ENCODE results near the gene CHST11.

The CHST11 gene

GRCh38 chr12:104775731-104776231 is 319.0 kb downstream of the CHST11 start:
- Histone ChIP-seq H3K4me3 (ENCODE audit: low read length in 2 of 2) (no peak overlapping the region), H3K9ac (ENCODE audit: low read length in 2 of 2) (no peak overlapping the region), H3K27ac (ENCODE audit: low read length) (no peak overlapping the region), H3K36me3 (ENCODE audit: control insufficient read depth in 2 of 2, insufficient read depth in 2 of 2, low read length in 2 of 2) (no peaks in the 10 kb centered on the region), H3K9me3 (ENCODE audit: control insufficient read depth in 2 of 2, low read length in 2 of 2) (no peaks in the 10 kb centered on the region), H3K4me1 (ENCODE audit: control insufficient read depth, insufficient read depth, low read length) (no peaks in the 10 kb centered on the region), H3K27me3 (ENCODE audit: control insufficient read depth in 1 of 2, insufficient read depth in 2 of 2, low read length in 2 of 2) (no peaks in the 10 kb centered on the region)

- Histone ChIP-seq H3K36me3 (ENCODE audit: control insufficient read depth in 2 of 2, insufficient read depth in 2 of 2, low read length in 2 of 2) (no peaks in the 10 kb centered on the region), H3K27me3 (ENCODE audit: control insufficient read depth in 1 of 2, insufficient read depth in 2 of 2, low read length in 2 of 2) (no peaks in the 10 kb centered on the region), H3K27ac (ENCODE audit: low read length) (no peak overlapping the region), H3K9ac (ENCODE audit: low read length in 2 of 2) (no peak overlapping the region), H3K9me3 (ENCODE audit: control insufficient read depth in 2 of 2, low read length in 2 of 2) (no peaks in the 10 kb centered on the region), H3K4me3 (ENCODE audit: low read length in 2 of 2) (no peak overlapping the region), H3K4me1 (ENCODE audit: control insufficient read depth, insufficient read depth, low read length) (no peaks in the 10 kb centered on the region)
Measured at GRCh38 chr12:104779134-104779533, 322.4 kb downstream of the CHST11 start.

GRCh38 chr12:104782296-104782695 is 325.5 kb downstream of the CHST11 start:
- no peaks in the 10 kb centered on the region for H3K27me3 ChIP-seq (ENCODE audit: control insufficient read depth in 1 of 2, insufficient read depth in 2 of 2, low read length in 2 of 2)
- H3K27ac ChIP-seq (ENCODE audit: low read length) = no peak overlapping the region
- H3K9me3 ChIP-seq (ENCODE audit: control insufficient read depth in 2 of 2, low read length in 2 of 2) = no peaks in the 10 kb centered on the region
- H3K4me3 ChIP-seq (ENCODE audit: low read length in 2 of 2) = no peak overlapping the region
- no peaks in the 10 kb centered on the region for H3K4me1 ChIP-seq (ENCODE audit: control insufficient read depth, insufficient read depth, low read length)
- H3K9ac ChIP-seq (ENCODE audit: low read length in 2 of 2) = no peak overlapping the region
- no peaks in the 10 kb centered on the region for H3K36me3 ChIP-seq (ENCODE audit: control insufficient read depth in 2 of 2, insufficient read depth in 2 of 2, low read length in 2 of 2)

- H3K9me3 ChIP-seq (ENCODE audit: control insufficient read depth in 2 of 2, low read length in 2 of 2) = no peaks in the 10 kb centered on the region
- H3K9ac ChIP-seq (ENCODE audit: low read length in 2 of 2) = no peak overlapping the region
- no peaks in the 10 kb centered on the region for H3K27me3 ChIP-seq (ENCODE audit: control insufficient read depth in 1 of 2, insufficient read depth in 2 of 2, low read length in 2 of 2)
- no peak overlapping the region for H3K4me3 ChIP-seq (ENCODE audit: low read length in 2 of 2)
- H3K36me3 ChIP-seq (ENCODE audit: control insufficient read depth in 2 of 2, insufficient read depth in 2 of 2, low read length in 2 of 2) = no peaks in the 10 kb centered on the region
- no peak overlapping the region for H3K27ac ChIP-seq (ENCODE audit: low read length)
- no peaks in the 10 kb centered on the region for H3K4me1 ChIP-seq (ENCODE audit: control insufficient read depth, insufficient read depth, low read length)
Measured at GRCh38 chr12:104784592-104784991, 327.8 kb downstream of the CHST11 start.

GRCh38 chr12:104785886-104786285 is 329.1 kb downstream of the CHST11 start:
- Histone ChIP-seq H3K9me3 (ENCODE audit: control insufficient read depth in 2 of 2, low read length in 2 of 2) (no peaks in the 10 kb centered on the region), H3K9ac (ENCODE audit: low read length in 2 of 2) (no peak overlapping the region), H3K27me3 (ENCODE audit: control insufficient read depth in 1 of 2, insufficient read depth in 2 of 2, low read length in 2 of 2) (no peaks in the 10 kb centered on the region), H3K27ac (ENCODE audit: low read length) (no peak overlapping the region), H3K4me1 (ENCODE audit: control insufficient read depth, insufficient read depth, low read length) (peaks cover 3% of the 10 kb centered on the region), H3K4me3 (ENCODE audit: low read length in 2 of 2) (no peak overlapping the region), H3K36me3 (ENCODE audit: control insufficient read depth in 2 of 2, insufficient read depth in 2 of 2, low read length in 2 of 2) (no peaks in the 10 kb centered on the region)

- no peak overlapping the region for H3K27ac ChIP-seq (ENCODE audit: low read length)
- no peaks in the 10 kb centered on the region for H3K27me3 ChIP-seq (ENCODE audit: control insufficient read depth in 1 of 2, insufficient read depth in 2 of 2, low read length in 2 of 2)
- no peaks in the 10 kb centered on the region for H3K36me3 ChIP-seq (ENCODE audit: control insufficient read depth in 2 of 2, insufficient read depth in 2 of 2, low read length in 2 of 2)
- peaks cover 3% of the 10 kb centered on the region for H3K4me1 ChIP-seq (ENCODE audit: control insufficient read depth, insufficient read depth, low read length)
- no peaks in the 10 kb centered on the region for H3K9me3 ChIP-seq (ENCODE audit: control insufficient read depth in 2 of 2, low read length in 2 of 2)
- H3K4me3 ChIP-seq (ENCODE audit: low read length in 2 of 2) = no peak overlapping the region
- H3K9ac ChIP-seq (ENCODE audit: low read length in 2 of 2) = no peak overlapping the region
Measured at GRCh38 chr12:104786352-104786751, 329.6 kb downstream of the CHST11 start.

GRCh38 chr12:104788840-104789271 is 332.1 kb downstream of the CHST11 start:
- Histone ChIP-seq H3K27me3 (ENCODE audit: control insufficient read depth in 1 of 2, insufficient read depth in 2 of 2, low read length in 2 of 2) (no peaks in the 10 kb centered on the region), H3K4me3 (ENCODE audit: low read length in 2 of 2) (no peak overlapping the region), H3K27ac (ENCODE audit: low read length) (no peak overlapping the region), H3K9ac (ENCODE audit: low read length in 2 of 2) (no peak overlapping the region), H3K36me3 (ENCODE audit: control insufficient read depth in 2 of 2, insufficient read depth in 2 of 2, low read length in 2 of 2) (no peaks in the 10 kb centered on the region), H3K9me3 (ENCODE audit: control insufficient read depth in 2 of 2, low read length in 2 of 2) (no peaks in the 10 kb centered on the region), H3K4me1 (ENCODE audit: control insufficient read depth, insufficient read depth, low read length) (peaks cover 10% of the 10 kb centered on the region)

DNA sequence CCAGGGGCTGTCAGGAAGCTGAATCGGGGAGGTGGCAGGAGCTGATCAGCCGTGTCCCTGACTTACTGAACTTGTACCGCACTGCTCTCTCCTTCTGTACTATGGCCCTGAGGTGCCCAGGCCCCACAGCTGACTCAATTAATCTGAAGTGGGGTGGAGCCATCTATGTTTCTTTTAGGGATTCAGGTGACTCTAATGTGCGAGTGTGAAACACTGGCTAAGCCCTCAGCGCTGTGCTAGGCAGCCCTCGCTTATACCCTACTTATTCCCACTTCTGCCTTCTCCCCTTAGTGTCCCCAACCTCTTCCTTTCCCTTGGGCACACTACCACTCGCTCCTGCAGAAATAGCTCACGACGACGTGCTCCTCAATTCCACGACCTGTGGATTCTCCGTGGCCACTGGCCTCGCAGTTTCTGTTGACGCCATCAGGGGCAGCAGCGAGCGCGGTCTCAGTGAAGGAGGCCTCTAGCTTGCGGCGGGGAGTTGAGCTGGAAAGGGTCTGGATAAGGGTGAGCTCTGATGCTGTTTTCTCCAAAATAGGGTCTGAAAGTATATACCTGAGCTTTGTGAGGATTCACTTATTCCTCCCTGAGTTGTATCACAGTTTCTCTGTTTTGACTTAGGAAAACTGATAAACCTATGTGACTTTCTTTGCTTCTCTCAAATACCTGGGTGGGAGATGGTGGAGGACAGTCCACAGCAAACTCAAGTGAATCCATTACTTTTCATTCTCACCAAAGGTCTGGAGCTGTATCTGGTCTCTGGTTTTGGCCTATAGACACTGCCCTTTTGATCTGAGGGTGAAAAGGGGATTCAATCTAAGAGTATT is 333.8 kb downstream of the CHST11 start:
- H3K9me3 ChIP-seq (ENCODE audit: control insufficient read depth in 2 of 2, low read length in 2 of 2) = no peaks in the 10 kb centered on the region
- no peaks in the 10 kb centered on the region for H3K36me3 ChIP-seq (ENCODE audit: control insufficient read depth in 2 of 2, insufficient read depth in 2 of 2, low read length in 2 of 2)
- no peak overlapping the region for H3K4me3 ChIP-seq (ENCODE audit: low read length in 2 of 2)
- no peak overlapping the region for H3K27ac ChIP-seq (ENCODE audit: low read length)
- peaks cover 11% of the 10 kb centered on the region for H3K4me1 ChIP-seq (ENCODE audit: control insufficient read depth, insufficient read depth, low read length)
- H3K27me3 ChIP-seq (ENCODE audit: control insufficient read depth in 1 of 2, insufficient read depth in 2 of 2, low read length in 2 of 2) = no peaks in the 10 kb centered on the region
- H3K9ac ChIP-seq (ENCODE audit: low read length in 2 of 2) = no peak overlapping the region

DNA sequence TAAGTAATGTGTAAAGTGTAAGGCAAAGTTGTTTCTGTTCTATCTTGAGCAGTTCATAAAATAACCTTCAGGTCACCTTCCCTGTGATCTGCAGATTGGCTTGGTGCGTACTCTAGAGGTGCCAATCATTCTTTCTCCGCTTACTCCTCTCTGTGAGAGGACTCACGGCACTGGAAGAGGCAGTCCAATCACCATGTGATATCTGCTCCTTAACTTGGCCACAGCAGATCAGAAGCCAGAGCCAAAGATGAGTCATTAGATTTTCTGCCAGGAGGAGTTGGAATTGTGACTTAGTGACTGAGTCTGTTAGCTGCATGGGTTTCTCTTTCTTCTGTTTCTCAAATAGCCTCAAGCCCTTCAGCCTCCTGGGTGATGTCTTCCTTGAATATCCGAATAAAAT is 335.8 kb downstream of the CHST11 start:
- no peaks in the 10 kb centered on the region for H3K36me3 ChIP-seq (ENCODE audit: control insufficient read depth in 2 of 2, insufficient read depth in 2 of 2, low read length in 2 of 2)
- peaks cover 14% of the 10 kb centered on the region for H3K4me1 ChIP-seq (ENCODE audit: control insufficient read depth, insufficient read depth, low read length)
- H3K4me3 ChIP-seq (ENCODE audit: low read length in 2 of 2) = peak overlapping the region; percentile 2 to 56
- peak overlapping the region; percentile 20 for H3K27ac ChIP-seq (ENCODE audit: low read length)
- H3K27me3 ChIP-seq (ENCODE audit: control insufficient read depth in 1 of 2, insufficient read depth in 2 of 2, low read length in 2 of 2) = no peaks in the 10 kb centered on the region
- H3K9ac ChIP-seq (ENCODE audit: low read length in 2 of 2) = no peak overlapping the region
- H3K9me3 ChIP-seq (ENCODE audit: control insufficient read depth in 2 of 2, low read length in 2 of 2) = no peaks in the 10 kb centered on the region

DNA sequence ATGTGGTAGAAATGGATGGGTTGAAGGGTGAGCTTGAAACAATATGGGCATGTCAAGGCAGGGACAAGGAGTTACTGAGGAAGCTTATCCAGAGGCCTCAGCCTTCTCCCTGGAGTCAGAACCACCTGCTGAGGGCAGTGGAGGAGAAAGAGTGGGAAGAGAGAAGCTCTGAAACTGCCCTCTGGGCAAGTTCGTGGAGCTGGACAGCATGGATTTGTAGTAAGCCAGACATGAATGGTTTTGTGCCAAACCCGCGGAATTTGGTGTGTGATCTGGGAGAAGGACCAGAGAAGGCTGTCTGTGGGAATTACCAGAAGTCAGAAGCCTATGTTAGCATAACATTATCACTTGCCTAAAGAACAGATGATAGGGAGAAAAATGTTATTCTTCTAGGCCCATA is 336.5 kb downstream of the CHST11 start:
- H3K27ac ChIP-seq (ENCODE audit: low read length) = peak overlapping the region; percentile 20
- H3K4me1 ChIP-seq (ENCODE audit: control insufficient read depth, insufficient read depth, low read length) = peaks cover 14% of the 10 kb centered on the region
- no peaks in the 10 kb centered on the region for H3K27me3 ChIP-seq (ENCODE audit: control insufficient read depth in 1 of 2, insufficient read depth in 2 of 2, low read length in 2 of 2)
- no peak overlapping the region for H3K9ac ChIP-seq (ENCODE audit: low read length in 2 of 2)
- no peak overlapping the region for H3K4me3 ChIP-seq (ENCODE audit: low read length in 2 of 2)
- no peaks in the 10 kb centered on the region for H3K36me3 ChIP-seq (ENCODE audit: control insufficient read depth in 2 of 2, insufficient read depth in 2 of 2, low read length in 2 of 2)
- no peaks in the 10 kb centered on the region for H3K9me3 ChIP-seq (ENCODE audit: control insufficient read depth in 2 of 2, low read length in 2 of 2)

DNA sequence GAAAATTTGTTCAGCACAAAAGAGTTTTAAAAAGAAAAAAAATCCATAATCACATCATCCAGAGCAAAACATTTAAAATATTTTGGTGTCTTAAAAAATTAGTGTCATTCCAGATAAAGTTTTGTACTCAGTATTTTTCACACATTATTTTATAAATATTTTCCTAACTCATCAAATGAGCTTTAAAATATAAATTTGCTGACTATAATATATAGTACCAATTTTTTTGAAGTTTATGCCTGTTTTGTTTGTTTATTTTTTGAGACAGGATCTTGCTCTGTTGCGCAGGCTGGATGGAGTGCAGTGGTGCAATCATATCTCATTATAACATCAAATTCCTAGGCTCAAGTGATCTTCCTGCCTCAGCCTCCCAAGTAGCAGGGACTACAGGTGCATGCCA is 337.2 kb downstream of the CHST11 start:
- H3K27me3 ChIP-seq (ENCODE audit: control insufficient read depth in 1 of 2, insufficient read depth in 2 of 2, low read length in 2 of 2) = no peaks in the 10 kb centered on the region

More for the DNA sequence above, 337.2 kb downstream of the CHST11 start:
- Histone ChIP-seq H3K4me3 (ENCODE audit: low read length in 2 of 2) (no peak overlapping the region), H3K27ac (ENCODE audit: low read length) (no peak overlapping the region), H3K9me3 (ENCODE audit: control insufficient read depth in 2 of 2, low read length in 2 of 2) (no peaks in the 10 kb centered on the region), H3K4me1 (ENCODE audit: control insufficient read depth, insufficient read depth, low read length) (peaks cover 14% of the 10 kb centered on the region), H3K9ac (ENCODE audit: low read length in 2 of 2) (no peak overlapping the region), H3K36me3 (ENCODE audit: control insufficient read depth in 2 of 2, insufficient read depth in 2 of 2, low read length in 2 of 2) (no peaks in the 10 kb centered on the region)

Data from stomach smooth muscle (tissue), 2 donors.